Measurements from ENCODE around the gene RYR2. TPM values are rescaled to one million over a fixed set of nuclear protein-coding genes. Genes with fewer than 3 reads are reported as not detected.

RYR2 gene
- total and polyA plus RNA-seq, 3 donors from 2014 or later: 5.4 to 9.5 (median 9.1) TPM

DNA sequence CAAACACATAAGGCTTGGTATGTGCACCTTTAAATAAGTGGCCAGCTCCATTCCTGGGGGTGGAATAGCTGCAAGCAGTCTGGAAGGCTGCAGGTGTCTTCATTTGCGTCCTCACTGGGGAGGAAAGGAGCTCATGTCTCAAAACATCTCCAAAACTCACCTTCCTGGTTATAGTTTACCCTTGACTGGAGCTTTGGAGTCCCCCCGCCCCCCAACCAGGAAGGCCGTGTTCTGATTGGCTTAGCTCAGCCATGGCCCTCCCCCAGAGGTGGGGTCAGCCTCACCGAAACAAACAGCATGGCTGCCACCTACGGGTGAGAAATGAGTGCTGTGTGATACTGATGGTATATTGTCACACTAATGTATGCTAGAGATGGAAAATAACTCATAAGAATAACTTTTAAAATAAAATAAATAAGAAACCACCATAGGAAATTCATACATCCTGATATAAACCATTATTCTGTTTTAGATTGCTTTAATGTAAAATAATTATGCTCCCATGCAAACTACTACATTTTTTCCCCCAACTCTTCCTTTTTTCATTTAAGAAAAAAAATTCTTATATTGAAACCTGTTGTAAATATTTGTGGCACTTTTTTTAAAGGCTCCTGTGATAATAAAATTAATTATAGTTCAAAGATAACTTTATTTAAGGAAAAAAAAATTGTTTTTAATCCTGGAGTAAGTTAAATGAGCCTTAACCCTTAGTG, 757.9 kb downstream of the RYR2 start:
- no peak for TF ChIP-seq POLR2A (IDR thresholded peaks at IDR 0.05)
- TF ChIP-seq, protein P1, sequence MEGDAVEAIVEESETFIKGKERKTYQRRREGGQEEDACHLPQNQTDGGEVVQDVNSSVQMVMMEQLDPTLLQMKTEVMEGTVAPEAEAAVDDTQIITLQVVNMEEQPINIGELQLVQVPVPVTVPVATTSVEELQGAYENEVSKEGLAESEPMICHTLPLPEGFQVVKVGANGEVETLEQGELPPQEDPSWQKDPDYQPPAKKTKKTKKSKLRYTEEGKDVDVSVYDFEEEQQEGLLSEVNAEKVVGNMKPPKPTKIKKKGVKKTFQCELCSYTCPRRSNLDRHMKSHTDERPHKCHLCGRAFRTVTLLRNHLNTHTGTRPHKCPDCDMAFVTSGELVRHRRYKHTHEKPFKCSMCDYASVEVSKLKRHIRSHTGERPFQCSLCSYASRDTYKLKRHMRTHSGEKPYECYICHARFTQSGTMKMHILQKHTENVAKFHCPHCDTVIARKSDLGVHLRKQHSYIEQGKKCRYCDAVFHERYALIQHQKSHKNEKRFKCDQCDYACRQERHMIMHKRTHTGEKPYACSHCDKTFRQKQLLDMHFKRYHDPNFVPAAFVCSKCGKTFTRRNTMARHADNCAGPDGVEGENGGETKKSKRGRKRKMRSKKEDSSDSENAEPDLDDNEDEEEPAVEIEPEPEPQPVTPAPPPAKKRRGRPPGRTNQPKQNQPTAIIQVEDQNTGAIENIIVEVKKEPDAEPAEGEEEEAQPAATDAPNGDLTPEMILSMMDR (IDR thresholded peaks at IDR 0.05): no peak
- no peak overlapping the region for H3K27ac ChIP-seq
- peak overlapping the region in 1 of 2 donors; percentile 4 for H3K4me3 ChIP-seq
- DNase-seq: peak; percentile 77
- H3K4me1 ChIP-seq: no peaks in the 10 kb centered on the region
- H3K36me3 ChIP-seq (ENCODE audit: low read depth, missing control alignments): no peaks in the 10 kb centered on the region
- H3K9me3 ChIP-seq: no peaks in the 10 kb centered on the region
- intact Hi-C loops (cut with DNase I; ENCODE audit: low total_unique reads): no loop called here
- WGBS, 2 donors: 38 to 48% methylated on average over 5 of the region's 5 CpGs
- H3K27me3 ChIP-seq: no peaks in the 10 kb centered on the region

DNA sequence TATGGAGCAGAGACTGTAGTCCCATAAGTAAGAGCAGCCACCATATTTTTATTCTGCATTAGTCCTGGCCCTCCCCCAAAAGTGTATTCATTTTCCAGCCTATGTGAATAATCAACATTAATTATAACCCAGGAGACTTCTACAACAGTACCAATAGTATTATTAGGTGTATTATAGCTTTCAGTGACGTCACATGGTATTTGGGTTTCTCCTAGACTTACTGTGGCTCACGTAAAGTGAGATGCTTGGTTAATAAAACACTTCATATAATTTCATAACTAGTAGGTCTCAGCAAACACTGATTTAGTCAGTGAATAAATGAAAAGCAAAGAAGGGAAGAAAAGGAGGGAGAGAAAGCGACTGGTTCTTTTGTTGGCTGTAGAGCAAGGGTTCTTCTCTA, 762.5 kb downstream of the RYR2 start:
- intact Hi-C loops (cut with DNase I; ENCODE audit: low total_unique reads): no loop called here
- H3K36me3 ChIP-seq (ENCODE audit: low read depth, missing control alignments): no peaks in the 10 kb centered on the region
- no peak overlapping the region for H3K27ac ChIP-seq
- H3K9me3 ChIP-seq: no peaks in the 10 kb centered on the region
- H3K27me3 ChIP-seq: no peaks in the 10 kb centered on the region
- TF ChIP-seq POLR2A (IDR thresholded peaks at IDR 0.05): no peak
- TF ChIP-seq, protein P1 (IDR thresholded peaks at IDR 0.05): no peak
- no peak for DNase-seq
- H3K4me3 ChIP-seq: no peak overlapping the region
- WGBS, 2 donors: 86 to 88% methylated on average over 3 of the region's 3 CpGs
- no peaks in the 10 kb centered on the region for H3K4me1 ChIP-seq

DNA sequence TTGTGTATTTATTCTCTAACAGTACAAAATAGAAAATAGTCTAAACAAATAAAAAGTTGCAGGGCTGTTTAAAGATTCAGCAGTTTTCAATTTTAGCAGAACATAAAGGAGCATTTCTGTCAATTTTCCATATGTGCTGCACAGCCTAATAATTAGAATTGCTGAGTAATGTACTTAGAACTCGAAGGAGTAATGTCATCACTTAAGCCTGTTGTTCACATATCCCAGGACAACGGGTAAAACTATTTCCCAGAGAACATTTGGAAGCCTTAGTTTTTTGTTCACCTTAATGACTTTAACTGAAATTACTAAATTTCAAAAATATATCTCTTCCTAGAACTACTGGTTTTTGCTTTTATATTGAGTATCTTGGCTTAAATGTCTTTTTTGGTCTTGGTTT, 767.1 kb downstream of the RYR2 start:
- H3K9me3 ChIP-seq: no peaks in the 10 kb centered on the region
- no peaks in the 10 kb centered on the region for H3K36me3 ChIP-seq (ENCODE audit: low read depth, missing control alignments)
- intact Hi-C loops (cut with DNase I; ENCODE audit: low total_unique reads): no loop called here
- H3K27ac ChIP-seq: no peak overlapping the region
- no peaks in the 10 kb centered on the region for H3K4me1 ChIP-seq
- no peak for DNase-seq
- no peak for TF ChIP-seq POLR2A (IDR thresholded peaks at IDR 0.05)
- TF ChIP-seq, protein P1 (IDR thresholded peaks at IDR 0.05): no peak
- WGBS, 2 donors: 70 to 75% methylated on average over 2 of the region's 2 CpGs
- H3K4me3 ChIP-seq: no peak overlapping the region
- no peaks in the 10 kb centered on the region for H3K27me3 ChIP-seq

DNA sequence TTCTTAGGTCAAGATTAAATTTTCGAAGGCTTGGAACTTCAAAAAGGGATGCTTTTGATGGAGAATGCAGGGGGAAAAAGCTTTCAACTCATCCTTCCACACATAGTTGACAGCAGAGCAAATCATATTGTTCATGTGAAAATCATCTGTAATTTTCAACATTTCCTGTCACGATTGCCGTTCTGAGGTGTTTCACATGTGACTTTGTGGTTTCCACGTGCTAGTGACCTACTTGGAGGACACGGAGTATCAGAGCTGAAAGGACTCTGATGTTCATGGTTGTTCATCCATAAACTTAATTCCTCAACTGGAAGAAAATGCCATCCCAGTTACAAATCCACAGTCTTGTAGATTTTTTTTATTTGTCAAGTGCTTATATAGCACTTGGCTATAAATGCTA, 769.6 kb downstream of the RYR2 start:
- no peaks in the 10 kb centered on the region for H3K27me3 ChIP-seq
- TF ChIP-seq, protein P1 (IDR thresholded peaks at IDR 0.05): no peak
- no peak for TF ChIP-seq POLR2A (IDR thresholded peaks at IDR 0.05)
- 87 to 88% methylated on average over 5 of the region's 5 CpGs for WGBS, 2 donors
- no peaks in the 10 kb centered on the region for H3K36me3 ChIP-seq (ENCODE audit: low read depth, missing control alignments)
- no peak overlapping the region for H3K27ac ChIP-seq
- intact Hi-C loops (cut with DNase I; ENCODE audit: low total_unique reads): no loop called here
- H3K9me3 ChIP-seq: no peaks in the 10 kb centered on the region
- DNase-seq: no peak
- no peak overlapping the region for H3K4me3 ChIP-seq
- H3K4me1 ChIP-seq: no peaks in the 10 kb centered on the region

DNA sequence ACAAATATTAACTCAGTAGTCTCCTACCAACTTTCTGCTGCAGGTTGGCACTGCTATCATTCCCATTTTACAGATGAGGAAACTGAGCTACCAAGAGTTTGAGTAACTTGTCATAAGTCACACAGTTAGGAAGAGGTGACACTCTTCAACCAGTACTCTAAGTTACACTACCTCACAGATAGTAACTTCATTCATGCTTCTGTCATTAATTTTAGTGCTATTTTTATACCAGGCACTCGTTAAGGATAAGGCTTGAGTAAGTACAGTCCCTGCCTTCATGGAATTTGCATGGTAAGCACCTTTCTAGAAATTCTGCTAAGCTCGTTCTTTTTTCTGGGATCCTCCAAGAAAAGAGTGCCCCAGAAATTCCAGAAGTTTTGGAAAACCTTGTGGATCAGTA, 770.1 kb downstream of the RYR2 start:
- no peak overlapping the region for H3K4me3 ChIP-seq
- no peak overlapping the region for H3K27ac ChIP-seq
- no peak for DNase-seq
- TF ChIP-seq, protein P1 (IDR thresholded peaks at IDR 0.05): no peak
- TF ChIP-seq POLR2A (IDR thresholded peaks at IDR 0.05): no peak
- no peaks in the 10 kb centered on the region for H3K9me3 ChIP-seq
- no peaks in the 10 kb centered on the region for H3K27me3 ChIP-seq
- no peaks in the 10 kb centered on the region for H3K4me1 ChIP-seq
- WGBS, 2 donors: 52 to 53% methylated on average over 2 of the region's 2 CpGs
- no peaks in the 10 kb centered on the region for H3K36me3 ChIP-seq (ENCODE audit: low read depth, missing control alignments)
- intact Hi-C loops (cut with DNase I; ENCODE audit: low total_unique reads): no loop called here
